ENCODE data around the gene CHD6. TPM values are rescaled to one million over a fixed set of nuclear protein-coding genes. Genes with fewer than 3 reads are reported as not detected.

The CHD6 gene
- polyA plus RNA-seq, 1 experiment: 16.4 TPM

DNA sequence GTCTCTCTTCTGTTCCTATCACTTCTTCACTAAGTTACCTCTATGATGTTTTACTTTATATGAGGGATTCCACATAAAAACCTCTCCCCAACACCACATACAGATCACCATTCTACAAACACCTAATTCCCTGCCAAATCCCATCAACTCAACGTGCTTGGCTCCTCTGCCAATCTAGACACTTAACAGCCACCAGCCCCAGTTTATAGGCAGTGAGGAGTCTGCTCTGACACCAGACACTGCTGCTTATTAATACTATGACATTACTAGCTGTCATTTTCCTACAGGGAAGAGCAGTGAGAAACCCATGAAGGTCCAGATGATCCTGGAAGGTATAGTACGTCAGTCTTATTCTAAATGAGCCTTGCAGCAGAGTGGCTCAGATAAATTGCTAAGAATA lies 104.3 kb downstream of the CHD6 start:
- CTCF ChIA-PET: interaction anchor here (1.2 kb wide), 1 partner anchor 14 kb away, joined by 4 read pairs; no protein-coding TSS in a partner anchor

DNA sequence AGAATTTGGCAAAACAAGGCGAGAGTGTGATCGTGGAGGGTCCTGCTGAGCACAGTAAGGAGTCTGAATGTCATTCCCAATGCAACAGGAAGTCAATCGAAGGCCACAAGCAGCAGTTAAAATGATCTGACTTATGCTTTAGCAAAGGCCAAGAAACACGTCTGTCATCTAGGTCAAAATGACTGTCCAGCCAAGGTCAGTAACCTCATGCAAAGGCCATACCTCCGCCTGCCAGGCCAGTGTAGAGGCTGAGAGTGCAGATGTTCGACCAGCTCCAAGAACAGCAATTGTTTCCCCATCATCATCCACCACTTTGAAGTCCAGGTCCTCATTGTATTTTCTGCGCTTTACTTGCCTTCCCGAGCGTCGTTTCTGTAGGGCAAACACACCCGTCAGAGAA lies 105.6 kb downstream of the CHD6 start:
- Histone ChIP-seq H3K36me3 (ENCODE audit: control insufficient read depth, insufficient read depth, low read length) (0 out of 2 replicates have a peak, but pooled peaks cover 2% of the 10 kb centered on the region), H3K4me3 (ENCODE audit: low read depth, low read length) (no peak overlapping the region), H3K27me3 (ENCODE audit: control insufficient read depth, insufficient read depth, low read length) (no peaks in the 10 kb centered on the region)
- ChIA-PET POLR2A (no interaction called here), CTCF (interaction anchor here (0.7 to 1.2 kb wide), 2 partner anchors 15 to 95 kb away, joined by 3 to 4 read pairs; no protein-coding TSS in a partner anchor)
- DNase-seq (ENCODE audit: low read depth): no peak
- TF ChIP-seq, protein P1, sequence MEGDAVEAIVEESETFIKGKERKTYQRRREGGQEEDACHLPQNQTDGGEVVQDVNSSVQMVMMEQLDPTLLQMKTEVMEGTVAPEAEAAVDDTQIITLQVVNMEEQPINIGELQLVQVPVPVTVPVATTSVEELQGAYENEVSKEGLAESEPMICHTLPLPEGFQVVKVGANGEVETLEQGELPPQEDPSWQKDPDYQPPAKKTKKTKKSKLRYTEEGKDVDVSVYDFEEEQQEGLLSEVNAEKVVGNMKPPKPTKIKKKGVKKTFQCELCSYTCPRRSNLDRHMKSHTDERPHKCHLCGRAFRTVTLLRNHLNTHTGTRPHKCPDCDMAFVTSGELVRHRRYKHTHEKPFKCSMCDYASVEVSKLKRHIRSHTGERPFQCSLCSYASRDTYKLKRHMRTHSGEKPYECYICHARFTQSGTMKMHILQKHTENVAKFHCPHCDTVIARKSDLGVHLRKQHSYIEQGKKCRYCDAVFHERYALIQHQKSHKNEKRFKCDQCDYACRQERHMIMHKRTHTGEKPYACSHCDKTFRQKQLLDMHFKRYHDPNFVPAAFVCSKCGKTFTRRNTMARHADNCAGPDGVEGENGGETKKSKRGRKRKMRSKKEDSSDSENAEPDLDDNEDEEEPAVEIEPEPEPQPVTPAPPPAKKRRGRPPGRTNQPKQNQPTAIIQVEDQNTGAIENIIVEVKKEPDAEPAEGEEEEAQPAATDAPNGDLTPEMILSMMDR (IDR thresholded peaks at IDR 0.05; ENCODE audit: insufficient read depth, low read depth, low read length): no peak

More for the DNA sequence above, 104.3 kb downstream of the CHD6 start:
- no peak for DNase-seq (ENCODE audit: low read depth)
- 0 out of 2 replicates have a peak, but pooled peaks cover 2% of the 10 kb centered on the region for H3K36me3 ChIP-seq (ENCODE audit: control insufficient read depth, insufficient read depth, low read length)
- no peak overlapping the region for H3K4me3 ChIP-seq (ENCODE audit: low read depth, low read length)
- POLR2A ChIA-PET: no interaction called here
- no peaks in the 10 kb centered on the region for H3K27me3 ChIP-seq (ENCODE audit: control insufficient read depth, insufficient read depth, low read length)
- TF ChIP-seq, protein P1 (IDR thresholded peaks at IDR 0.05; ENCODE audit: insufficient read depth, low read depth, low read length): no peak

DNA sequence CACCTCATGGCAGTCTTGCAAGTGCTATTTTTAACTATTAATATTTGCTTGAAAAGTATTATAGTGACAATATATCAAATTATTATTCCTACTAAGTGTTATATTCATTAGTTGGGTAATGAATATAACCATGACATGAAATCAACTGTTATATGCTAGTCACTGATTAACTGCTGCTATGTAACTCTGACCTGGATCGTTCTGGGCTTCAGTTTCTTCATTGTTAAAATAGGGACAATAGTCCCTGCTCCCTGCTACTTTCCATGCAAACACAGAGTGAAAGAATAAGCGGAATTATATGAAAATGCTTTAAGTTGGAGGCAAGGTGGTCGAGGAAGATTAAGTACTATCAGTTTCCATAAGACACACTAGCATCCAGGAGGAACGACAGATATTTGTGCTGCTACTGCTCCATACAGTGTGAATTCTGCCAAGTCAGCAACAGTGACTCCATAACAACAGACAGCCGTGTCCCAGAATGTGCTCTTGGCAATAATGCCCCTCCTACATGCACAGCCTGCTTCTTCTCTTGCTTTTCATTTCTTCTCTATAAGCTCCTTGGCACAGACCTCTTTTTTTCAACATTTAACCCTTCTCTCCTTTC lies 107.2 kb downstream of the CHD6 start:
- POLR2A ChIA-PET: no interaction called here
- H3K36me3 ChIP-seq (ENCODE audit: control insufficient read depth, insufficient read depth, low read length): 0 out of 2 replicates have a peak, but pooled peaks cover 2% of the 10 kb centered on the region
- DNase-seq (ENCODE audit: low read depth): no peak
- TF ChIP-seq, protein P1 (IDR thresholded peaks at IDR 0.05; ENCODE audit: insufficient read depth, low read depth, low read length): no peak
- CTCF ChIA-PET: no interaction called here
- no peak overlapping the region for H3K4me3 ChIP-seq (ENCODE audit: low read depth, low read length)
- H3K27me3 ChIP-seq (ENCODE audit: control insufficient read depth, insufficient read depth, low read length): no peaks in the 10 kb centered on the region

DNA sequence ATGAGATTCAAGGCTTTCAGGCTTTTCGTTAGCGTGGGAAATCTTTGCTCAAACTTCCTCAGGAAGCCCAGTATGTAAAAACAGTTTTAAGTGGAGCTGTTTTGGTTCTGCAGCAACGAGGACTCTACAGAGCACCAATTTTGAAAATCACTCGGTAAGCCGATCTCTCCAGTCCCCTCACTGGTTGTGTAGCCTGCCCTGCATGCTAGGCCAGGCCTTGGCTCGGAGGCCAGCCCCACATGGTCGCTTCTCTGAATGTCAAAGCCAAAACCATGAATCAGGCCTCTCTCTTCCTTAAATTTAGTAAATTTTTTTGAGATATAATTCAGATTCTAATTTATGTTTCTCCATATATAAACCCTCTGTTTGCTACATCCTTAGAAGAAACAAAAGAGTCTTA lies 108.0 kb downstream of the CHD6 start:
- POLR2A ChIA-PET: no interaction called here
- H3K4me3 ChIP-seq (ENCODE audit: low read depth, low read length): no peak overlapping the region
- TF ChIP-seq, protein P1 (IDR thresholded peaks at IDR 0.05; ENCODE audit: insufficient read depth, low read depth, low read length): no peak
- 0 out of 2 replicates have a peak, but pooled peaks cover 2% of the 10 kb centered on the region for H3K36me3 ChIP-seq (ENCODE audit: control insufficient read depth, insufficient read depth, low read length)
- CTCF ChIA-PET: interaction anchor here (0.6 to 1.4 kb wide), 3 partner anchors 10 to 315 kb away, joined by 3 read pairs; no protein-coding TSS in a partner anchor
- no peak for DNase-seq (ENCODE audit: low read depth)
- no peaks in the 10 kb centered on the region for H3K27me3 ChIP-seq (ENCODE audit: control insufficient read depth, insufficient read depth, low read length)

DNA sequence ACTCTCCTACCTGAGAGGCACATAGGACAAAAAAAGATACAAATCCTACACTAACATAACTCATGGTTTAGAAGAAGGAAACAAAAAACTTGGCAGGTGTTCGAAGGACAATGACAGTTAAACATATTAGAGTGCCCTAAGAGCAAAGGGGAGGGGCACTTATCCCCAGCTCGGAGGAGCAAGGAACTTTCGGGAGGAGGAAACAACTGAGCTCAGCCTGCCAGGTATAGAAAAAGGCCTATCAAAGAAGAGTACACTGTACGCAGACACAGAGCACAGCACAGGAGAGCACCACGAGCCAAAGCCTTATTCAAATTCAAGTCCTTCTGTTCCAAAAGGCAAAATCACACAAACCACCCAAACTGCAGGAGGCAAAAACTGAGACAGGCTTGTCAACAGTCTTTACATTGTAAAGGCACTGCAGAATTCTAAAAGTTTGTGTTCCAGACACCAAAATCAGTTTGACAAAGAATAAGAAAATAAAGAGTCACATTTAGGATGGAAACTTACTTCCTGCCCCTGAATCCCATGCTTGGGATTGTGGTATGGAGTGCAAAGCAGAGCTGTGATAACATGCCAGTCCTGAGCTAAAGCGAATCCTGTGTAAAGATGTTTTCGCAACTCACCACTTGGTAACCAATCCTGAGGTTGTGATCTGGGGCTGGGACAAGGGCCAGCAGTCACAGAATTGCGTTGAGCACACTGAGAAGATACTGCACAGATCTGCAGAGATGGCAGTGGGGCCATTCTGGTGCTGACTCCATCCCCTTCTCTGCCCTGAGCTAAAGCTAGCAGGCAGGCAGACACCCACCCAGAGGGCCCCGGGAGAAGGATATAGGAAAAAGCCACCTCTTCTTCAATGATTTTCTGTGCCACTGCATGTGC lies 108.6 kb downstream of the CHD6 start:
- Histone ChIP-seq H3K27me3 (ENCODE audit: control insufficient read depth, insufficient read depth, low read length) (no peaks in the 10 kb centered on the region), H3K4me3 (ENCODE audit: low read depth, low read length) (no peak overlapping the region), H3K36me3 (ENCODE audit: control insufficient read depth, insufficient read depth, low read length) (0 out of 2 replicates have a peak, but pooled peaks cover 2% of the 10 kb centered on the region)
- DNase-seq (ENCODE audit: low read depth): no peak
- TF ChIP-seq, protein P1 (IDR thresholded peaks at IDR 0.05; ENCODE audit: insufficient read depth, low read depth, low read length): no peak
- ChIA-PET POLR2A (no interaction called here), CTCF (interaction anchor here (0.6 to 1.5 kb wide), 4 partner anchors 10 to 316 kb away, joined by 3 read pairs; no protein-coding TSS in a partner anchor)

Data from BJ (cell line).